A549 (cell line): ENCODE data around the gene OR10H3. TPM values are rescaled to one million over a fixed set of nuclear protein-coding genes. Genes with fewer than 3 reads are reported as not detected.

Experiments used
- ATAC-seq, 2 experiments: fragments of 200-7000 bp in 1 of 2; fragments of >200 bp in 1 of 2; cut with Nextera tagmentation in 1 of 2; cut with Tn5 transposase in 1 of 2; 3 replicates each; pipeline versions ENCODE4 v1.8.0 to v1.9.1; 2018 to 2020; ENCODE audit warnings: mild to moderate bottlenecking in 1 of 2, moderate library complexity in 1 of 2
- CTCF ChIA-PET: fragments of 300-600 bp; sonication (Branson Sonifier 250); formaldehyde crosslinking; extraction: SDS; loops from one replicate; lab custom pipeline; 2021; ENCODE audit warnings: antibody characterized with exemption, inconsistent platforms; lab: Yijun Ruan, JAX
- POLR2A ChIA-PET: fragments of 350-600 bp; formaldehyde crosslinking; extraction: SDS; loops from one replicate; lab custom pipeline; 2021; ENCODE audit warnings: antibody characterized with exemption, inconsistent platforms; lab: Yijun Ruan, JAX
- DNase-seq, 2 experiments: peaks; one replicate each; pipeline versions ENCODE4 v3.0.0 to v3.0.0-alpha.2; 2011 to 2016; ENCODE audit warnings: low read depth in 1 of 2, low spot score in 1 of 2
- FAIRE-seq: peaks from 2 replicates; lab custom pipeline; 2011; peaks lifted over from hg19 to GRCh38; lab: Jason Lieb, UNC
- H3K27ac ChIP-seq, 2 experiments: fragments of >200 bp; sonication (Bioruptor Twin); formaldehyde crosslinking; 3 replicates each; pipeline ENCODE4 v1.5.1; 2016 to 2017
- H3K4me1 ChIP-seq: fragments of >200 bp; sonication (Bioruptor Twin); formaldehyde crosslinking; 3 replicates; pipeline ENCODE4 v1.6.1; 2016
- H3K4me2 ChIP-seq: fragments of >200 bp; sonication (Bioruptor Twin); formaldehyde crosslinking; 3 replicates; pipeline ENCODE4 v1.6.1; 2016
- H3K4me3 ChIP-seq: fragments of >200 bp; sonication (Bioruptor Twin); formaldehyde crosslinking; 3 replicates; pipeline ENCODE4 v1.5.1; 2016
- H3K9me3 ChIP-seq: fragments of >200 bp; sonication (Bioruptor Twin); formaldehyde crosslinking; 3 replicates; pipeline ENCODE4 v1.6.1; 2016
- CBX2 ChIP-seq: fragments of 200-600 bp; sonication (generic); IDR thresholded peaks from 2 replicates; pipeline ENCODE4 v1.6.1; 2016; ENCODE audit warnings: low read depth, mild to moderate bottlenecking, borderline replicate concordance
- CBX8 ChIP-seq: fragments of 200-600 bp; sonication (generic); IDR thresholded peaks from 2 replicates; pipeline ENCODE4 v1.6.1; 2016
- CHD2 ChIP-seq: fragments of 150-350 bp; IDR thresholded peaks from 2 replicates; pipeline ENCODE4 v1.6.1; 2014; ENCODE audit warnings: low read length; ENCODE audit not compliant: partially characterized antibody
- EHMT2 ChIP-seq: fragments of 200-600 bp; sonication (generic); IDR thresholded peaks from 2 replicates; pipeline ENCODE4 v1.6.1; 2016; ENCODE audit warnings: antibody characterized with exemption, low read depth, mild to moderate bottlenecking, moderate library complexity
- ESRRA ChIP-seq: fragments of 150-350 bp; IDR thresholded peaks from 2 replicates; pipeline ENCODE4 v1.6.1; 2014; ENCODE audit warnings: mild to moderate bottlenecking, low read length, borderline replicate concordance
- HDAC2 ChIP-seq: fragments of 200-600 bp; sonication (generic); IDR thresholded peaks from 2 replicates; pipeline ENCODE4 v1.6.1; 2016
- HOXA7 ChIP-seq: fragments of 250-450 bp; sonication (Bioruptor Pico); IDR thresholded peaks from 2 replicates; pipeline ENCODE4 v1.5.0; 2020; ENCODE audit warnings: mild to moderate bottlenecking, moderate library complexity
- KDM5A ChIP-seq: fragments of 200-600 bp; sonication (generic); IDR thresholded peaks from 2 replicates; pipeline ENCODE4 v1.6.1; 2016; ENCODE audit warnings: antibody characterized with exemption, mild to moderate bottlenecking
- MAFK ChIP-seq: fragments of 450-650 bp; IDR thresholded peaks from 2 replicates; pipeline ENCODE4 v1.6.1; 2014; ENCODE audit not compliant: partially characterized antibody
- POLR2A ChIP-seq: IDR thresholded peaks from 2 replicates; pipeline ENCODE4 v1.6.1; 2012; ENCODE audit warnings: mild to moderate bottlenecking, low read length
- POLR2AphosphoS2 ChIP-seq: conservative IDR thresholded peaks from 2 replicates; pipeline ENCODE4 v1.6.1; 2012; ENCODE audit warnings: low read length, improper control_type of control experiment, inconsistent platforms
- RARB ChIP-seq: fragments of 250-450 bp; sonication (Bioruptor Pico); IDR thresholded peaks from 2 replicates; pipeline ENCODE4 v1.8.0; 2021; ENCODE audit warnings: mild to moderate bottlenecking, moderate library complexity
- REST ChIP-seq: fragments of 200-600 bp; sonication (generic); IDR thresholded peaks from 2 replicates; pipeline ENCODE4 v1.6.1; 2016; ENCODE audit warnings: antibody characterized with exemption, mild to moderate bottlenecking, moderate library complexity
- SMC3 ChIP-seq: fragments of >200 bp; sonication (Bioruptor Twin); formaldehyde crosslinking; IDR thresholded peaks from 3 replicates; pipeline ENCODE4 v1.6.1; 2018; ENCODE audit warnings: inconsistent platforms
- ZNF302 ChIP-seq: fragments of 250-450 bp; sonication (Bioruptor Pico); IDR thresholded peaks from 2 replicates; pipeline ENCODE4 v1.9.0; 2021; ENCODE audit warnings: inconsistent platforms, mild to moderate bottlenecking, moderate library complexity
- ZSCAN20 ChIP-seq: fragments of 250-450 bp; sonication (Bioruptor Pico); IDR thresholded peaks from 2 replicates; pipeline ENCODE4 v1.8.0; 2022; ENCODE audit warnings: mild to moderate bottlenecking, moderate library complexity
- WGBS: methylation state at CpG from one replicate; pipeline ENCODE4 v1.1.6; 2017; ENCODE audit errors: missing lambda C conversion rate; 5-methylcytosine and 5-hydroxymethylcytosine counted together
- polyA plus RNA-seq, 4 experiments: library from polyadenylated mRNA; depleted of rRNA in 3 of 4; stranded (reverse); fragments of >200 nt; fragmentation: RNase III in 1 of 4; extraction: RNeasy Plus Mini Kit Qiagen cat#74134 plus additional on column Dnase treatment in 1 of 4; gene quantifications; 2 replicates in 3 of 4; 3 replicates in 1 of 4; pipeline ENCODE4 v1.2.3, GENCODE V29; 2011 to 2017
- TF ChIP-seq, protein P1 (sequence below): fragments of >200 bp; sonication (Bioruptor Twin); formaldehyde crosslinking; IDR thresholded peaks from 2 replicates; pipeline ENCODE4 v1.6.1; 2016
- TF ChIP-seq, protein P2 (sequence below): fragments of 250-450 bp; sonication (Bioruptor Pico); IDR thresholded peaks from 2 replicates; pipeline ENCODE4 v1.5.0; 2020; ENCODE audit warnings: low read depth, mild to moderate bottlenecking, moderate library complexity

OR10H3 gene
- polyA plus RNA-seq, 2 of the 4 experiments (the other 2 are of a cell fraction): not detected

DNA sequence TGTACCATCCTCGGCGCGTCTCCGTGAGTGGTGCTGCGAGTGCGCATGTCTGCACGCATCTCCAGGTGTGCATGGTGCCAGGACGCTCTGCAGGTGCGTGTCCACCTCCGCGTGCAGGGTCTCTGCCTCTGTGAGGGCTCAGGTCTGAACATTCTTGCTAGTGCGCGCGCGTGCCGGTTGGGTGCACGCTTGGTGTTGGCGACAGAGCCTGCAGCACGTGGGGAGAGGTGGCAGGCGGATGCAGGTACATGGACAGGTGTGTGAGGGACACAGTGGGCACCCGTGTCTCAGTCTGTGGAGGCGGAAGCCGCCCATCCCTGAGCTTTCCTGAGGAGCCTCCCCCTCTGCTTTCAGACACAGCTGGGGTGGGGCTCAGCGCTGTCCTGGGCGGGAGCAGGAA, 14.8 kb upstream of the OR10H3 start (continued):
- TF ChIP-seq ZSCAN20 (CRISPR knock-in tag) (no peak), HDAC2 (no peak)

DNA sequence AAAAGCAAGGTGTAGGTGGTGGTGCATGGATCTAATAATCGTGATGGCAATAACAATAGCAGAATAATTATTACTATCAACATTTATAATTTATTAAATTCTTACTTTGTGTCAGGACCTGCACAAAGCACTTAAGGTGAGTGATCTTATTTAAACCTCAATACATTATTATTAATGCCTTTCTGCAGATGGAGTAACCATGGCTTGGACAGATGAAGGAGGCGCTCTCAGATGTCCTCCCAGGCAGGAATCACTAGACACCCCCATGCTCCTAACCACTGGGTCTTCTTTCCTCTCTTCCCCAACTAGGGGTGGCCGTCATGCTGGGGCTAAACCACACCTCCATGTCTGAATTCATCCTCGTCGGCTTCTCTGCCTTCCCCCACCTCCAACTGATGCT, 10.1 kb upstream of the OR10H3 start, which contains the start of gene OR10H2:
Gene OR10H2 (plus strand): TSS at position 301 of the 400 bp plus-strand sequence. CDS start 20 bp downstream, at position 321.
- FAIRE-seq (no peak), ATAC-seq (no peak), DNase-seq (no peak)
- POLR2A ChIA-PET: no interaction called here
- Histone ChIP-seq H3K4me1 (peaks cover 3% of the 10 kb centered on the region; the same call in 1 of the 3 replicates), H3K4me2 (no peak within 1 kb of the TSS), H3K4me3 (no peak within 1 kb of the TSS), H3K9me3 (no peaks in the 10 kb centered on the region), H3K27ac (no peak within 1 kb of the TSS)
- TF ChIP-seq HOXA7 (CRISPR knock-in tag) (no peak), ESRRA (no peak)
- CTCF ChIA-PET: no interaction called here
- 4% methylated on average over 5 of the region's 5 CpGs for WGBS

DNA sequence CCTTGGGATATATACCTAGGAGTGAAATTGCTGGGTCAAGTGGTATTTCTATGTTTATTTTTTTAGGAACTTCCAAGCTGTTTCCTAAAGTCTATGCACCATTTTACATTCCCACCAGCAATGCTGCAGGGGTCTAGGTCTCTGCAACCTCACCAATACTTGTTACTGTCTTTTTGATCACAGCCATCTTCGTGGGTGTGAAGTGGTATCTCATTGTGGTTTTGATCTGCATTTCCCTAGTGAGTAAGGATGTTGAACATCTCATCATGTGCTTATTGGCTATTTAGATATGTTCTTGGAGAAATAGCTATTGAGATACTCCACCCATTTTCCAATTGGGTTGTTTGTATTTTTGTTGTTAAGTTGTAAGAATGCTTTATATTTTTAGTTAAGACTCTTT, 7.2 kb upstream of the OR10H3 start:
- ChIA-PET POLR2A (no interaction called here), CTCF (no interaction called here)
- H3K4me2 ChIP-seq: no peak overlapping the region
- WGBS: 0% methylated on average over 1 of the region's 1 CpG
- H3K9me3 ChIP-seq: no peaks in the 10 kb centered on the region
- DNase-seq: no peak
- FAIRE-seq: no peak
- H3K4me1 ChIP-seq: no peaks in the 10 kb centered on the region
- no peak overlapping the region for H3K27ac ChIP-seq
- ATAC-seq: no peak
- TF ChIP-seq, protein P1, sequence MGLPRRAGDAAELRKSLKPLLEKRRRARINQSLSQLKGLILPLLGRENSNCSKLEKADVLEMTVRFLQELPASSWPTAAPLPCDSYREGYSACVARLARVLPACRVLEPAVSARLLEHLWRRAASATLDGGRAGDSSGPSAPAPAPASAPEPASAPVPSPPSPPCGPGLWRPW: no peak
- TF ChIP-seq CBX2: no peak
- TF ChIP-seq REST: no peak
- no peak for TF ChIP-seq ZNF302 (CRISPR knock-in tag)
- no peak for TF ChIP-seq EHMT2
- no peak for TF ChIP-seq MAFK
- no peak for TF ChIP-seq RARB (CRISPR knock-in tag)
- TF ChIP-seq SMC3: no peak
- TF ChIP-seq CBX8: no peak
- TF ChIP-seq KDM5A: no peak
- TF ChIP-seq, all 56 proteins: peak for 0
- no peak overlapping the region for H3K4me3 ChIP-seq

DNA sequence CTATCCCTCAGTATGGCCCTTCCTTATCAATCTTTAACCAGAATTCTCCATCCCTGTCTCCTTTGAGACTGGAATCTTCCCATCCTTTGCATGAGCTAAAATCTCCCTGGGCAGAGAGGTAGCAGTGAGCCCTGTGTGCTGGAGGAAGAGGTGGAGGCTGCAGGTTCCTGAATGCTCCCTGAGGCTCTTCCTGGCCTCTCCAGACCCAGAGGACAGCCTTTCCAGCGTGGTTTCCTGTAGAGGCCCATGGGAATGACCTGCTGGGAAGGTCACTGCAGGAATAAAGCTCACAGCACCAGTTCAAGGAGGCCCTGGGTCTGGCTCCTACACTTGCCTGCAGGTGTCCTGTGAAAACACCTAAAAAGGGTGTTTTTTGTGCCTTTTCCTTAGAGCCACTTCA, 5.4 kb upstream of the OR10H3 start:
- no peaks in the 10 kb centered on the region for H3K9me3 ChIP-seq
- no peak for TF ChIP-seq POLR2AphosphoS2
- TF ChIP-seq CHD2: no peak
- TF ChIP-seq, protein P2, sequence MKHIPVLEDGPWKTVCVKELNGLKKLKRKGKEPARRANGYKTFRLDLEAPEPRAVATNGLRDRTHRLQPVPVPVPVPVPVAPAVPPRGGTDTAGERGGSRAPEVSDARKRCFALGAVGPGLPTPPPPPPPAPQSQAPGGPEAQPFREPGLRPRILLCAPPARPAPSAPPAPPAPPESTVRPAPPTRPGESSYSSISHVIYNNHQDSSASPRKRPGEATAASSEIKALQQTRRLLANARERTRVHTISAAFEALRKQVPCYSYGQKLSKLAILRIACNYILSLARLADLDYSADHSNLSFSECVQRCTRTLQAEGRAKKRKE (CRISPR knock-in tag): no peak
- no peak for TF ChIP-seq POLR2A
- no peak for TF ChIP-seq ZNF302 (CRISPR knock-in tag)
- H3K4me2 ChIP-seq: no peak overlapping the region
- FAIRE-seq (no peak), ATAC-seq (no peak), DNase-seq (no peak)
- ChIA-PET CTCF (no interaction called here), POLR2A (no interaction called here)
- no CpG with 5 or more reads among the region's 1 CpG for WGBS
- H3K4me1 ChIP-seq: no peaks in the 10 kb centered on the region
- H3K27ac ChIP-seq: no peak overlapping the region
- no peak overlapping the region for H3K4me3 ChIP-seq
